K562 (cell line): ENCODE measurements around the gene MPDU1. TPM values are rescaled to one million over a fixed set of nuclear protein-coding genes. Genes with fewer than 3 reads are reported as not detected.

ENCODE experiments used
- CHD1 ChIP-seq: fragments of 200-600 bp; sonication (generic); IDR thresholded peaks from one replicate; pipeline ENCODE4 v1.6.1; 2012; ENCODE audit warnings: mild to moderate bottlenecking, moderate library complexity, low read length, inconsistent platforms
- DLX4 ChIP-seq: fragments of 250-450 bp; sonication (Bioruptor Pico); IDR thresholded peaks from 2 replicates; pipeline ENCODE4 v1.6.1; 2021; ENCODE audit warnings: mild to moderate bottlenecking
- FOXJ3 ChIP-seq: sonication (generic); formaldehyde crosslinking; IDR thresholded peaks from 2 replicates; pipeline ENCODE4 v1.4.0; 2020; ENCODE audit warnings: mild to moderate bottlenecking, missing genetic modification reagents
- LCOR ChIP-seq: sonication (generic); formaldehyde crosslinking; IDR thresholded peaks from 2 replicates; pipeline ENCODE4 v1.8.0; 2022; ENCODE audit warnings: mild to moderate bottlenecking, missing genetic modification reagents
- NBN ChIP-seq: fragments of 450-650 bp; IDR thresholded peaks from 2 replicates; pipeline ENCODE4 v1.6.1; 2016; ENCODE audit warnings: low read depth, mild to moderate bottlenecking
- NR2C2 ChIP-seq, 2 experiments: fragments of 200-800 bp in 1 of 2; sonication (Bioruptor generic) in 1 of 2; sonication (generic) in 1 of 2; formaldehyde crosslinking in 1 of 2; IDR thresholded peaks; 2 replicates each; pipeline versions ENCODE4 v1.6.1 to v1.8.0; 2016 to 2022; ENCODE audit warnings: mild to moderate bottlenecking in 1 of 2, missing compliant biosample characterization in 1 of 2, missing genetic modification characterization in 1 of 2, missing genetic modification reagents in 1 of 2
- POLR2H ChIP-seq: IDR thresholded peaks from 2 replicates; pipeline ENCODE4 v1.6.1; 2016; ENCODE audit warnings: missing genetic modification characterization, low read depth, mild to moderate bottlenecking, control low read depth, missing compliant biosample characterization, moderate library complexity
- POLR3A ChIP-seq: IDR thresholded peaks from 2 replicates; pipeline ENCODE4 v1.6.1; 2011; ENCODE audit warnings: borderline replicate concordance, mild to moderate bottlenecking, moderate library complexity; ENCODE audit not compliant: insufficient read length, insufficient read depth; ENCODE audit errors: extremely low read depth
- SNAPC5 ChIP-seq: fragments of 250-450 bp; sonication (Bioruptor Pico); IDR thresholded peaks from 2 replicates; pipeline ENCODE4 v1.8.0; 2021; ENCODE audit warnings: moderate library complexity, mild to moderate bottlenecking, inconsistent platforms
- U2AF1 ChIP-seq: fragments of 200-400 bp; formaldehyde crosslinking; optimal IDR thresholded peaks from 2 replicates; pipeline ENCODE3; 2017; ENCODE audit warnings: mild to moderate bottlenecking, low read depth, low read length, moderate library complexity
- ZBTB2 ChIP-seq: fragments of 450-650 bp; IDR thresholded peaks from 2 replicates; pipeline ENCODE4 v1.6.1; 2016; ENCODE audit warnings: antibody characterized with exemption
- ZBTB40 ChIP-seq, 2 experiments: fragments of 450-650 bp in 1 of 2; sonication (generic) in 1 of 2; formaldehyde crosslinking in 1 of 2; IDR thresholded peaks; 2 replicates each; pipeline versions ENCODE4 v1.7.1 to v1.9.0; 2016 to 2022; ENCODE audit warnings: inconsistent platforms in 1 of 2, mild to moderate bottlenecking in 1 of 2, missing genetic modification reagents in 1 of 2
- ZNF512 ChIP-seq: IDR thresholded peaks from 2 replicates; pipeline ENCODE4 v1.6.1; 2016; ENCODE audit warnings: missing genetic modification characterization, missing compliant biosample characterization
- polyA plus RNA-seq, 8 experiments: library from polyadenylated mRNA; depleted of rRNA in 4 of 8; stranded (reverse) in 5 of 8; unstranded in 3 of 8; fragments of >200 nt; fragmentation: Nextera tagmentation in 2 of 8; fragmentation: Illumina TruSeq in 1 of 8; extraction: Ambion mirVana in 2 of 8; extraction: Trizol in 1 of 8; gene quantifications; 2 replicates each; pipeline versions ENCODE4 v1.2.1 to v1.2.3, GENCODE V29; 2011 to 2014; ENCODE audit warnings: inconsistent platforms in 1 of 8, missing spikeins in 1 of 8
- total RNA-seq, 7 experiments: library from RNA; depleted of rRNA in 6 of 7; stranded (reverse); fragments of >200 nt in 6 of 7; fragmentation: Illumina TruSeq in 2 of 7; extraction: Trizol in 2 of 7; gene quantifications; 2 replicates each; pipeline versions ENCODE4 v1.2.1 to v1.2.3, GENCODE V29; 2011 to 2021; ENCODE audit warnings: low replicate concordance in 1 of 7

MPDU1 gene
- total and polyA plus RNA-seq, 9 of the 15 experiments (the other 6 are each of a cell fraction or from before 2014, with no cell fraction given): 4.9 to 179 (median 77.1) TPM

- TF ChIP-seq ZNF512 (tag) (no peak), POLR3A (no peak), ZBTB40 (IDR thresholded peaks at IDR 0.05) (0 out of 2 replicates have a peak, but pooled peaks have one; percentile 34), ZBTB40 (CRISPR knock-in tag; IDR thresholded peaks at IDR 0.05) (no peak), NR2C2 (CRISPR knock-in tag; IDR thresholded peaks at IDR 0.05) (no peak), NR2C2 (tag; IDR thresholded peaks at IDR 0.05) (0 out of 2 replicates have a peak, but pooled peaks have one; percentile 4), LCOR (CRISPR knock-in tag) (0 out of 2 replicates have a peak, but pooled peaks have one; percentile 43), DLX4 (no peak), POLR2H (no peak), NBN (no peak), U2AF1 (no peak), CHD1 (peak; percentile 39), FOXJ3 (no peak), SNAPC5 (CRISPR knock-in tag) (no peak), ZBTB2 (no peak)
These were observed 30.2 kb downstream of the MPDU1 start (continued) for GRCh38 chr17:7613769-7614424.
